GM18502 (cell line): Measurements from ENCODE around the gene PF4V1.
"Not testable (repeated sequence)": the region's sequence is repeated elsewhere in the genome, so short reads cannot be mapped to it uniquely, and the experiment has no call there.

ENCODE experiments used
- ATAC-seq: cut with Tn5 transposase; IDR thresholded peaks from one replicate; pipeline ENCODE4 v1.9.1; 2021; ENCODE audit warnings: mild to moderate bottlenecking; ENCODE audit not compliant: unreplicated experiment, poor library complexity

PF4V1 gene

DNA sequence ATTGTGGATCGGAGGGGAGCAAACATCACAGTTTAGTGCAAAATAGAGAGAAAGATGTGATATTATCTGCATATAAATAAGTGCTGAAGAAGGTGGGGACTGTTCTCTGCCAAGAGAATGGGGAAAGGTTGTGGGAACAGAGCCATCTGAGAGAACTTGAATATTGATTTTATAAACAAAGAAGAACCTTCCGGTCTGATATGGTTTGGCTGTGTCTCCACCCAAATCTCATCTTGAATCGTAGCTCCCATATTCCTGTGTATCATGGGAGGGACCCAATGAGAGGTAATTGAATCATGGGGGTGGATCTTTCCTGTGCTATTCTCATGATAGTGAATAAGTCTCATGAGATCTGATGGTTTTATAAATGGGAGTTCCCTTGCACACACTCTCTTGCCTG, 46.2 kb downstream of the PF4V1 start:
- ATAC-seq = not testable (repeated sequence)

DNA sequence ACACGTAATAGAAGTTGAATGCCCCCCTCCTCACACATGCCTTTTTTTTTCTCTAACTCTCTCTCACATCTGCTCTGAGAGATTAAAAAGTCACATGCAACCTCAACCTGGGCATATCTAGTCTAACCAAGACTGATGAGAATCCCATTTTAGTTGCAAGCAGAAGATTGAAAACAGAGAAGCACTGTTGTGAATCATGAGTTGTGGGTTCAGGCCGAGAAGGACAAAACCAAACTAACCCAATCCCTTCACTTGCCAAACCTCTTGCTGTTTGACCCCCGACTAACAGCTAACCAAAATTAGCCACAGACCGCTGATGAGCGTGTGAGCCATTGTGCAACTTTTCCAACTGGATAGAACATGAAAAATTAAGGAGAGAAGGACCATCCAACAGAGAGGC, 47.9 kb downstream of the PF4V1 start:
- no peak for ATAC-seq

DNA sequence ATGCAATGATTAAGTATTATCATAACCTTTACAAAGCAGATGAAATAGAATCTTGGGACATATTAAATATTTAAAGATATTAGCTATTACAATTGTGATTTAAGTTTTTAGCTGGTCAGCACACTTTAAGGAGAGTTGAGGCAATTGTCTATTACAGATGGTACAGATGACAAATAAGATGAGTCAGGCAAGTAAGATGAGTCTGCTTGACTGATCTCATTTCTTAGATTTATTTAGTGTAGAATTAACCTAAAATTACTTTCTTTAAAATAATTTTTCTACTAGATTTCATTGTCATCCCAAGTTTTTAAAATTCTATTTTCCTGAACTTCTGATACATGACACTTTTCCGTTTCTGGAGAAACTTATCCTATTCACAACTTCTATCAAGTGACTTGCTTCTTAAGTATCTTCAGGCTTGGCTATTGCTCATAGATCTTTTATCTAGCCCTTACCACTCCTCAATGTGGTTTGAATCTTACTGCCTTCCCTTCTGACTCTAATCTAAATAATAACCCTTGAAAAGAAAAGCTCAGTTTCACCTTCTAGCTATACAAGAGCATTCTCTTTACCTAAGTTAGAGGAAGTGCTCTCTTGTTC, 49.0 kb downstream of the PF4V1 start:
- no peak for ATAC-seq

DNA sequence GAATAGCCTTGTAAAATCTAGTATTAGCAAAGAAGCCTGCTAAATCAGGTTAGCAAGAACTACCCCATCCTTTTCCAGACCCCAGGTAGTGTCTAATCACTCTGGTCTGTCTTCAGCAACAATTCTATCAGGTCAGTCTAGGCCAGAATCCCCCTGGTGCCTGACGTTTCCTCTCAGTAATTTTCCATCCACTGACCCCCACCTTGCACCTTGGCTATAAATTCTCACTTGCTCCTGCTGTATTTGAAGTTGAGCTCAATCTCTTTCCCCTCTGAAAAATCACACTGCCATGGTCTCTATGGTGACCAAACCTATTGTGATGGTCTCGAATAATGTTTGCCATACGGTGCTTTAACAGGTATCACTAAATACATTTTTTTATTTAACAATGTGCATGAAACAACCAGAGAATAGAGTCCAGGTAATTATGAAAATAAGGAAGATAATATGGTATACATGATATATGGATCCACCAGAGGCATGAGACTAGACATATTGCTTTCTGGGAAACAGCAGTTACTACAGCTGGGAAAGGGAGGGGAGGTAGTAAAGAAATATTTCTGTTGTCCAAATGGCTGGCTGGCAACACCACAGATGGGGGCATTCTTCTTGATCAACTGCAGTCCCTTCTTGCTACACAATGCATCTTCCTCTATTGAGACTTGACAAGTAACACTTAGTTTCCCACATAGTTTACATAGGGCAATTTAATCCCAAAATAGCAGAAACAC, 49.9 kb downstream of the PF4V1 start:
- no peak for ATAC-seq
